Testis (tissue), 2 donors: ENCODE measurements around the gene C1D.

Experiments used
- CTCF ChIP-seq, 3 experiments: fragments of 450-650 bp in 2 of 3; fragments of 200-600 bp in 1 of 3; sonication (generic) in 1 of 3; IDR thresholded peaks; one replicate each; pipeline ENCODE4 v1.5.1; 2016 to 2019; ENCODE audit warnings: antibody characterized with exemption in 3 of 3, mild to moderate bottlenecking in 2 of 3, moderate library complexity in 1 of 3
- POLR2A ChIP-seq: fragments of 450-650 bp; IDR thresholded peaks from one replicate; pipeline ENCODE4 v1.6.1; 2017; ENCODE audit warnings: antibody characterized with exemption, mild to moderate bottlenecking, moderate library complexity

GRCh38 chr2:68094111-68094510 lies 31.3 kb upstream of the C1D start:
- no peak for TF ChIP-seq CTCF (IDR thresholded peaks at IDR 0.05)
- no peak for TF ChIP-seq POLR2A
